Left forelimb (tissue), 1 donor: ENCODE data around the gene PGC.

Source experiments
- DNase-seq: peaks from one replicate; pipeline ENCODE4 v3.0.0-alpha.2; 2018; ENCODE audit warnings: low spot score

The PGC gene

GRCh38 chr6:41730531-41731436 lies 16.4 kb downstream of the PGC start:
- no peak for DNase-seq

GRCh38 chr6:41729624-41730023 lies 17.6 kb downstream of the PGC start:
- DNase-seq, result no peak

GRCh38 chr6:41728954-41729353 lies 18.2 kb downstream of the PGC start:
- DNase-seq, result no peak

- no peak for DNase-seq
Measured at GRCh38 chr6:41728073-41728936, 18.9 kb downstream of the PGC start.

GRCh38 chr6:41727705-41728072 lies 19.5 kb downstream of the PGC start:
- DNase-seq, result no peak

GRCh38 chr6:41726876-41727275 lies 20.3 kb downstream of the PGC start:
- no peak for DNase-seq

- DNase-seq, result no peak
Measured at GRCh38 chr6:41724586-41725501, 22.4 kb downstream of the PGC start.

- no peak for DNase-seq
Measured at GRCh38 chr6:41724228-41724580, 23.0 kb downstream of the PGC start.

- DNase-seq, result no peak
Measured at GRCh38 chr6:41723530-41724227, 23.5 kb downstream of the PGC start.

- DNase-seq, result no peak
Measured at GRCh38 chr6:41722969-41723529, 24.1 kb downstream of the PGC start.

GRCh38 chr6:41721414-41721813 lies 25.8 kb downstream of the PGC start:
- no peak for DNase-seq

GRCh38 chr6:41720783-41721182 lies 26.4 kb downstream of the PGC start:
- no peak for DNase-seq

GRCh38 chr6:41720262-41720620 lies 27.0 kb downstream of the PGC start:
- no peak for DNase-seq

GRCh38 chr6:41719436-41720261 lies 27.5 kb downstream of the PGC start:
- DNase-seq, result no peak

GRCh38 chr6:41718828-41719227 lies 28.4 kb downstream of the PGC start:
- DNase-seq, result no peak

- DNase-seq, result no peak
Measured at GRCh38 chr6:41717392-41717736, 29.8 kb downstream of the PGC start.

- no peak for DNase-seq
Measured at GRCh38 chr6:41716516-41717391, 30.4 kb downstream of the PGC start.

GRCh38 chr6:41715795-41716515 lies 31.2 kb downstream of the PGC start:
- no peak for DNase-seq
